GM21526 (cell line): ENCODE data around the gene BCAM.
"Not testable (repeated sequence)": the region's sequence is repeated elsewhere in the genome, so short reads cannot be mapped to it uniquely, and the experiment has no call there.

Source experiments
- ATAC-seq: cut with Tn5 transposase; IDR thresholded peaks from one replicate; pipeline ENCODE4 v1.9.1; 2021; ENCODE audit warnings: moderate library complexity; ENCODE audit not compliant: unreplicated experiment, low FRiP score

BCAM gene

DNA sequence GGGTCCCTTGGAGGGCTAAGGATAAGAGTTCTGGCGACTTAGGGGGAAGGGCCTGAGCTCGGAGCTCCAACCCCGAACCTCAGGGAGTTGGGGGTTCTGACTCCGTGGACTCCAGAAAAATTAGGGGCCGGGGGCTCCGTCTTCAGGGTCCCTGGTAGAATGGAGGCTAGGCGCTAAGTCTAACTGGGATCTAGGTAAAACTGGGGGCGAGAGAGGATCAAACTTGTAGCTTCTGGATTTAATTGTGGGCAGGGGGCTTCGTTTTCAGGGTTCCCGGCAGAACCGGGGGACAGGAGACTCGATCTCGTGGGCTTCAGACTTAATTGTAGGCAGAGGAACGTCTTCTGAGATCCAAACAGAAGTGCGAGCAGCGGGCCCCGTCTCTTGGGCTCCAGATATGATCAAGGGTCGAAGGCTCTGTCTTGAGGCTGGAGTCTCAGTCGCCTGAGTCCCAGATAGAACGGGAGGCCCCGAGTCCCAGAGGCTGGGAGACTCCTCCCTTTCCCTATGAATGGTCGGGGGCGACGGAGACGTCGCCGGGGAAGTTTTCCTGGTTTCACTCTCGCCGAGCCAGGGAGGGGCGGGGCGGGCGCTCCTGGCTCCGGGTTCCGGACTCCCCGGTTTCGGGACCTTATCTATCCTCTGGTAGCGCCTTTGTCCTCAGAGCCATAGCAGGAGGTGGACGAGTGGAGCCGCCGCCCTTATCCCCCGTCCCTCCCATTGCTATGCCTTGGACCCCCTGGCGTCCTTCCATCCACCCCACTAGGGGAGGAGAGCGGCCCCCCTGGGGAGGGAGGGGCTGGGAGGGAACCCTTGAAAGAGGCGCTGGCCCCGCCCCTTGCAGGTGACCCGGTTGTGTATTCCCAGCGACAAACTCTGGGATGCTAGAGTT lies 38.5 kb downstream of the BCAM start:
- ATAC-seq: no peak

DNA sequence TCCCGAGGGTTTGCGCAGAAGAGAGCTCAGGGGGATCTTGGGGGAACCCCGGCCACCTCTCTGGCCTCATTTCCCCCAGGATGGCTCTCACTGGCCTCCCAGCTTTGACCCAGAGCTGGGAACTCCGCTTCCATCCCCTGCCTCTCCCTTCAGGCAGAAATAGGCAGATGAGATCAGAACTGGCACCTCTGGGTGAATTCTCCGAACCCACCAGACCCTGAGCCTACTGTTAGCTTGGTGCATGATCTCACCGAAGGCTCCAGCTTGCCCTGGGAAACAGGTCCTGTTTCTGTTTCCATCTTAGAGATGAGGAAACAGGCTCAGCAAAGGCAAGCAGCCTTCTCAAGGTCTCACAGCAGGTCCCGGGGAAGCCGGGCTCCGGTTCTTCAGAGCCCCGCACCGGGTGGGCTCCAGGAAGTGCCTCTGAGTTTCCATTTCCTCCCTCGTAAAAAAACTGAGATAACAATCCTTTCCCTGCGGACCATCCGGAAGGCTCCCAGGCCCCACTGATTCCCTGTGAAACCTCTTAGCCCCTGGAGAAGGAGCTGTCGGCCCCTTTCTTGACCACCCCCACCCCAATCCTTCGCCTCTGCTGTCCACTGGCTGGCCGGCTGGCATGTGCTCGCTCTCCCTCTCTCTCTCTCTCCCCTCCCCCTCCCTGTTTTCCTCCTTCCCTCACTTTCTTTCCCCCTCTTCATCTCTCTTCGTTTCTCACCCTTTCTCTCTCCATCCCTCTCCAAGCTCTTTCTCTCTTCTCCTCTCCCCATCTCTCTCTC lies 39.3 kb downstream of the BCAM start:
- no peak for ATAC-seq

DNA sequence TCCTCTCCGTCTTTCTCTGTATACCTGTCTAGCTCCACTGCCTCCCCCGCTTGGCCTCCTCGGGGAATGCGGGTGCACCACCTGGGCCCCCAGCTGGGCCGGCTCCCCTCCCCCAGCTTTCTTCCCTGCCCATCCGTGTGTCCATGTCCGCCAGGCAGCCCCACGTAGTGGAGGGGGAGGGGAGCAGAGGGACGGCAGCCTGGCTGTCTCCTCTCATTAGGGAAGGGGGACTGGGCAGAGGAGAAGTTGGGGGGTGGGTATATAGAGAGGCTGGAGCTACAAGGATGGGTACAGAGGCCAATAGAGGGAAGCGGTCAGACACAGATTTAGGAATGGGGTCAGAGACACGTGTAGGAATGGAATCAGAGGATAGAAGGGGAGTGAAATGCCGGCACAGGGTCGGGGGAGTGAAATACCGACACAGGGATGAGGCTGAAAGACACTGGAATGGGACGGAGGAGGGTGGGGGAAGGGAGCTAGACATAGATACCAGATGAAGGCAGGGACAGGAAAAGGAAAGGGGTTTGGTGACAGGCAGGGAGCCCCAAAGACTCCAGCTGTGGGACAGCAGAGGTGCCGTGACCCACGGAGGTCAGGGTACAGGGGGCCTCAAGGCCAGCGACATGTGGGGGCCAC lies 40.0 kb downstream of the BCAM start:
- no peak for ATAC-seq

DNA sequence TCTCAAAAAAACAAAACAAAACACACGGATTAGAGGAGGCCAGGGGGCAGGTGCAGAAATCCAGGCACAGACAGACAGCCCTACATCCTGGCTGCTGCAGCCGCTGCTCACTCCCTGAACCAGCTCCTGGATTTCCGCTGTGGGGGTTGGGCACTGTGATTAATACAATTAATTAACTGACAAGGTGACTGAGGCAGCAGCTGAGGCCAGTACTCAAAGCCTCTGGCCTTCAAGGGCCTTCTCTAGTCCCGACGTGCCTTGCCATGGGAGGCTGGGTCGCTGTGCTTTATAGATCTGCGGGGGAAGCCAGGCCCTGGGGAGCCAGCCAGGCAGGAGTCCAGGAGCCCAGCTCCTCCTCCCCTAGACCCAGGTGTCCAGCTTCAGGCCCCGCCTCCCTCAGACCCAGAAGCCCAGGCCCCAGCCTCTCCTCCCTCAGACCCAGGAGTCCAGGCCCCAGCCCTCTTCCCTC lies 41.8 kb downstream of the BCAM start:
- no peak for ATAC-seq

DNA sequence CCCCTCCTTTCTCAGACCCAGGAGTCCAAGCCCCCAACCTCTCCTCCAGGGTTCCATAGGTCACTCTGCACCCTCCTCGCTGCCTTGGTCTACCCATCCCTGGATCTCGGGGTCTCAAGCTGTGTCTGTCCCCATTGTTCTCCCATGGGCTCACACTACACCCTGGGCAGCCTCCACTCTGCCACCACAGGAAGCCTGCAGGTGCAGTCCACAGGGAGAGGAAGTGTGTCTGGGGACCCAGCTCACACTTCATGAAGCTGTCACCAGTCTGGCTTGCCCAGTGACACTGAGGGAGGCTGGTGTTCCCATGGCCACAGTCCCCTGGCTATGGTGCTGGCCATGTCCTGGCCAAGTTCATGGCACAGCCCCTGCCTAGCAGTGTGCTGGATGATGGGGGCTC lies 42.5 kb downstream of the BCAM start:
- ATAC-seq: no peak

DNA sequence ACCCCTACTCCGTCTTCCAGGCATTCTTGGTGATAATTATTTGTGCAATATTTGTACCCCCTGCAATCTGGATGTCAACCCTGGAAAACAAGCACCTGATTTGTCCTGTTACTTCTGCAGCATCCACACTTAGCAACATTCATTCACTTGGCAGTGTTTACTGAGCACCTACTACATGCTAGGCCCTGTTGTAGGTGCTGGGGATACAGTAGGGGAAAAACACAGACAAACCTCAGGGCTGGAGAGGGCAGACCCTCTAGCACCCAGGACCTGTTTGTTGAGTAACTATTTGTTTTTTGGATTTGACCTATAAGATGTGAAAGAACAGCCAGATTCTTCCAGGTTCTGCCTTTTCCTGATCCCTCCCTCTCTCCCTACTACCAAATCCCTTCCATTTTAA lies 46.7 kb downstream of the BCAM start:
- ATAC-seq: no peak

DNA sequence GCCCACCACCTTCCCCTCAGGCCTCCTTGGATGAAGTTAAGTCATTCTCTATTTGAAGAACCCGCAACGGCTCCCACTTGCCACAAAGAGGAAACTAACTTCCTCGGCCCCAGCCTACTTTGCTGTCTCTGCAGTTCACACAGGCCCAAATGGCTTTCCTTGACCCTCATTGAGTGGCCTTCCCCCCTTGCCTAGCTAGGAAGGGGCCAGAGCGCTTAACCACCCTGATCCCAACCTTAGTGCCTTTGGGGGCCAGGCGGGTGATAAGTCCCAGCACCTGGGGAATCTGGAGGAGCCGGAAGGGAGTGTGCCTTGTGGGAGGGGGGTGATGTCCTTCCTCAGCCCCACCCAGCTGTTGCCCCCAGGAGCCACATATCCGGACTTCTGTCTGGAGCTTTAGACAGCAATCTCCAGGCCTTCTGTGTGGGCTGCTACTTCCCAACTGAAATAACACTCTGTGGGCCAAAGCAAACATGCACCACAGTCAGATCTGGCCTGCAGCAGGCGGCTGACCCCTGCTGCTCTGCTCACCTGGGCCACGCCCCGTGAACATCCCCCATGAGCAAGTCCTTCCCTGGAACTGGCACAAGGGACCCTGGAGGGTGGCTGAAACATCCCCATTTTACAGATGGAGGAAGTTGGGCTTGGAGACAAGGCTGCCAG lies 47.6 kb downstream of the BCAM start:
- ATAC-seq: no peak

DNA sequence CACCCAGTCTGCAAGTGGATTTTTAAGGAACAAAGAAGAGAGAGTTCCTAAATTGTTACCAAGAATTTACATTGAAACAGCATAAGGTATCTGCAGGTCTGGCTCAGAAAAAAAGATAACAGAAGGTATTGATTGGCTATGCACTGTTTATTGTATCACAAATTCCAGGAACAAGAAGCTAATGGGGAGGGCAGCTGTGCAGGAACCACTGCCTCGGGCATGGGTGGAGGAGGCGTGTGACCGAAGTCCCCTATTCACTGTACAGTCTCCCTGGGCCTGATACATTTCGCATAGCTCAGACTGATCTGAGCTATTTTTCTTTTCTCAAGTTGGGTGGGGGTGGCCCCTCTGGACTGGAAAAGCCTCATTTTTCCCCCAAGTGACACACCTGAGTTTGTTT lies 48.9 kb downstream of the BCAM start:
- ATAC-seq: no peak

DNA sequence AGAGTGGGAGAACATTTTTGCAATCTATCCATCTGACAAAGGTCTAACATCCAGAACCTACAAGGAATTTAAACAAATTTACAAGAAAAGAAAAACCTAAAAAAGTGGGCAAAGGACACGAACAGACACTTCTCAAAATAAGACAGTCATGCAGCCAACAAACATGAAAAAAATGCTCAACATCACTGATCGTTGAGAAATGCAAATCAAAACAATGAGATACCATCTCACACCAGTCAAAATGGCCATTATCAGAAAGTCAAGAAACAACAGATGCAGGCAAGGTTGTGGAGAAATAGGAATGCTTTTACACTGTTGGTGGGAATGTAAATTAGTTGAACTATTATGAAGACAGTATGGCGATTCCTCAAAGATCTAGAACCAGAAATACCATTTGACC lies 52.7 kb downstream of the BCAM start:
- not testable (repeated sequence) for ATAC-seq

DNA sequence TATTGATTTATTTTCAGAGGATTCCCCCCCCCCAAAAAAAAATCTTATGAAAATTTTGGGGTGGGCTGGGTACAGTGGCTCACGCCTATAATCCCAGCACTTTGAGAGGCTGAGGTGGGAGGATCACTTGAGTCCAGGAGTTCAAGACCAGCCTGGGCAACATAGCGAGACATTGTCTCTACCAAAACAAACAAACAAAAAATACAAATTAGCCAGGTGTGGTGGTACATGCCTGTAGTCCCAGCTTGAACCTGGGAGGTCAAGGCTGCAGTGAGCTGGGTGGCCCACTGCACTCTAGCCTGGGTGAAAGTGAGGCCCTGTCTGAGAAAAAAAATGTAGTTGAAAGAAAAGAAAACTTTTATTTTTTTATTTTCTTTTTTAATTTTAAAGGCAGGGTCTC lies 55.1 kb downstream of the BCAM start:
- no peak for ATAC-seq

DNA sequence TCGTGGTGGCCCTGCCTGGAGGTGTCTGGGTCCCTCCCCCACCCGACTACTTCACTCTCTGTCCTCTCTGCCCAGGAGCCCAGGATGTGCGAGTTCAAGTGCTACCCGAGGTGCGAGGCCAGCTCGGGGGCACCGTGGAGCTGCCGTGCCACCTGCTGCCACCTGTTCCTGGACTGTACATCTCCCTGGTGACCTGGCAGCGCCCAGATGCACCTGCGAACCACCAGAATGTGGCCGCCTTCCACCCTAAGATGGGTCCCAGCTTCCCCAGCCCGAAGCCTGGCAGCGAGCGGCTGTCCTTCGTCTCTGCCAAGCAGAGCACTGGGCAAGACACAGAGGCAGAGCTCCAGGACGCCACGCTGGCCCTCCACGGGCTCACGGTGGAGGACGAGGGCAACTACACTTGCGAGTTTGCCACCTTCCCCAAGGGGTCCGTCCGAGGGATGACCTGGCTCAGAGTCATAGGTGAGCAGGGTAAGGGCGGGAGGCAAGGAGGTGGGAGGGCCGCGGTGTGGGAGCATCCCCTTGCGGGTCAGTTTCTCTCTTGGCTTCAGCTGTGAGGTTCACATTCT lies 56.4 kb downstream of the BCAM start:
- ATAC-seq: no peak

DNA sequence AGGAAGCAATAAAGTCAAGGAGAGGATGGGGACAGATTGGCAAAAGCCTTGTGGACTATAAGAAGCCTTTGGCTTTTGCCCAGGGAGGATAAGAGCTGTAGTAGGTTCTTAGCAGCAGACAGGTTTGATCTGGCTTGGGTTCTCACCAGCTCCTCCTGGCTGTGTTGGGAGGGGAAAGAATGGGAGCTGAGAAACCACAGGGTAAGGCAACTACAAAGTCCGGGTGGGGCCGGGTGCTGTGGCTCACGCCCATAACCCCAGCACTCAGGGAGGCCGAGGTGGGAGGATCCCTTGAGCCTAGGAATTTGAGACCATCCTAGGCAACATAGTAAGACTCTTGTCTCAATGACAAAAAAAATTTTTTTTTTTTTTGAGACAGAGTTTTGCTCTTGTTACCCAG lies 57.8 kb downstream of the BCAM start:
- no peak for ATAC-seq

DNA sequence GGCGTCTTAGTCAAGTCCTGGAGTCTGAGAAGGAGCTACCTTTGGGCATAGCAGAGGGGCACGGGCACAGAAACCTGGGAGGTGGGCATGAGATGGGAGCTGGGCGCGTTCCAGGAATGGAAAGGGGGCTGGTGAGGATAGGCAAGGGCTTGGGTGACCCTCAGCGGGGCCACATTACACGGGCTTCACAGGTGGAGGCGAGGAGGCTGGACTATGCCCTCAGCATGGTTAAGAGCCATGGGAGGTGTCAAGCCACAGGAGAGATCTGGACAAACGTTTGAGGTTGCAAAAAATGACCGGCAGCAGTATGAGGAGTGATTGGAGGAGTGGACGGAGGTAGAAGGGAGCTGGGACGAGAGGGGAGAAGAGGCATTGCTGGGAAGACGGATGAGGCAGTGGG lies 58.7 kb downstream of the BCAM start:
- no peak for ATAC-seq

DNA sequence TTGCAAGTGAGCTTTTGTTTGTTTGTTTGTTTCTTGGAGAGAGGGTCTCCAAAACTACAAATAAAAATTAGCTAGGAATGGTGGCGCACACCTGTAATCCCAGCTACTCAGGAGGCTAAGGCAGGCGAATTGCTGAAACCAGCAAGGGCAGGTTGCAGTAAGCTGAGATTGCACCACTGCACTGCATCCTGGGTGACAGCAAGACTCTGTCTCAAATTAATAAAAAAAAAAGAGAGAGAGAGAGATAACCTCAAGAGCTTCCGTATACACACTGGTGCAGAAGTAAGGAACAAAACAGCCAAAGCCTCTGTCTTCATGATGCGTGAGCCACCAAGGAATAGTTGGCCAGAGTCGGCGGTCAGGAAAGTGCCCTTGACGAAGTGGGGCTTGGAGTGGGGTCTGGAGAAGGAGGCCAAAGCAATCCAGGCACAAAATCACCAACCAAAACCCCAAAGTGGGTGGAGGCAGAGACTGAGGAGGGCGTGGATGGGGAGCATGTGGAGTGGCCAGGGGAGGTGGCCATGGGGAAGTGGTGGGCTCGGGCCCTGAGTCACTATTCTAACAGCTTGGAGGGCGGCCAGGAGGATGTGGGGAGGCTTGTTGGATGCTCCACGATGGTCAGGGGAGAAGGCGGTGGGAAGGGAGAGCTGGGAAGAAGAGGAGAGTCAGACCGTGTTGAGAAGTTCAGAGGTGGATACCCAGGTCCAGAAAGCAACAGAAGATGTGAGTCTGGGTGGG lies 61.0 kb downstream of the BCAM start:
- ATAC-seq: no peak
